Measurements from ENCODE around the gene CD53. TPM values are rescaled to one million over a fixed set of nuclear protein-coding genes. Genes with fewer than 3 reads are reported as not detected.

Gene CD53
- total RNA-seq, 1 experiment from 2014 or later: not detected

DNA sequence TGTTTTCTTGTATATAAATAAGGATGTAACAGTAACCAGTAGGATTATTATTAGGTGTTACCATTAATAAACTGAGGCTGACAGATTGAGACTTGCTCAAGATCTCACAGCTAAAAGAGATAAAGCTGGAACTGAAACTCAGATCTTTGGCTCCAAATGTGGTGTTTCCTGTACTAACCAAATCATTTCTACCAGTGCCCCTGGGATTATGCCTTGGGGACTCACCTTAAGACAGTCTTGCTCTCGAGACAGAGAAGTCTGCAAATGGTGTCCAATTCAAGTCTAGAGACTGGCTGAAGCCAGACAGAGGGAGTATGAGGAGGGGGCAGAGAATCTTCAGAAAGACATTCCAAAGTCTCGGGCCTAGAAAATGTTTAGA lies 593 bp upstream of the CD53 start:
- Histone ChIP-seq H3K27me3 (no peaks in the 10 kb centered on the region), H3K4me3 (no peak overlapping the region), H3K36me3 (no peaks in the 10 kb centered on the region), H3K9me3 (0 out of 2 replicates have a peak, but pooled peaks cover 2% of the 10 kb centered on the region)
- DNase-seq: no peak

DNA sequence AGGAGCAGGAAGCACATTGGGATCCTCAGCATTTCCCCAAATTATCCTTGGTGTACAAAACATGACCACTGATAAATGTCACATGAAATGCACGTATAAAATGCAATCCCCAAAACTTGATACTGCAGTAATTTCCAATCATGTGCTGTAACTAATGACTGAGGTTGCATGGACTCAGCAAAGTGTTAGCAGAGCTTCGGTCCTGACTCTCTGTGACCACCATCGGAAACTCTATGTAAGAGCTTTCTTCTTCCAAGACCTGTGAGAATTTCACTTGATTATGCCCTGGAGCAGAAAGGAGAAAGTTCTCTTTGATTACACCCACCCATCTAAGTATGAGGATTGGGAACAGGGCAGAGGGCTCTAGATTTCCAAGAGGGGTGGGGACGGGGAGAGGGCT lies 908 bp downstream of the CD53 start:
- no peaks in the 10 kb centered on the region for H3K27me3 ChIP-seq

DNA sequence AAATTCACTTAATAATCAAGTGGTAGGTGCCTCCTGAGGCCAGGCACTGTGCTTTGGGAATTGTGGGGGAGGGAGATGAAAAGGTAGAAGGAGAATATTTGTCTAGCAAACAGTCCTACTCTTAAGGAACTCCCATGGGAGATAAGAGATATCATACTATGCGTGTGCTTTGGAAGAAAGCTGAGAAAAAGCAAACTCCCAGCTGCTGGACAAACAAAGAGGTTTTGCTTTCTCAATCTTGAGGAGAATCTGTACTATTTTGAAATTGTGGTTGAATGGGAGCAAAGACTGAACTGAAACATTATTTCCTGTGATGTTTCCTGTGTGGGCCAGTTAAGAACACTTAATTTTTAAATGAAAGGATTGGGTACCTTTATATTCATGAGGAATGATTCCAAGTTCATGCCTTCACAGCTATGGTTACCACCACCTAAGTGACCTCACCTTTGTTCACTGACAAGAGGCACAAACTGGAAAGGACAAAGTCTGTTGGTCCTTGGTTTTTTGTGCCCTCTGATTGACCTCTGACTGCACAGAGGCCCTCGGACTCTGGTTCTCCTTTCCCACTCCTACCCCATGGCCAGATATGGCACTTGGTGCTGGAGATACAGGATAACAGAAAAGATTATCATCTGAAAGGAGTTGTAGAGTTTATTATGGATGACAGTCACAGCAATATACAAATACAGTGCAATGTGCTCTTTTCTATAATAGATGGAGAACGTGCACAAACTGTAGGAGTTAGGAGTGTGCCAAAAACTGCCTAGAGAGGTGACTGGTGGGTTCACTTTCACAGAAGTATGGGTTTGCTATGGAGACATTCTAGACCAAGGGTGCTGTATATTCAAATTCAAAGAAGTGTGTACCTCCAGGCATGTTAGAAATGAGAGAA lies 1.6 kb downstream of the CD53 start:
- no peak overlapping the region for H3K4me3 ChIP-seq
- no peaks in the 10 kb centered on the region for H3K36me3 ChIP-seq
- DNase-seq: no peak
- no peaks in the 10 kb centered on the region for H3K27me3 ChIP-seq
- H3K9me3 ChIP-seq: no peaks in the 10 kb centered on the region

More for the DNA sequence above, 908 bp downstream of the CD53 start:
- no peaks in the 10 kb centered on the region for H3K36me3 ChIP-seq
- H3K4me3 ChIP-seq: no peak overlapping the region
- DNase-seq: no peak
- no peaks in the 10 kb centered on the region for H3K9me3 ChIP-seq

DNA sequence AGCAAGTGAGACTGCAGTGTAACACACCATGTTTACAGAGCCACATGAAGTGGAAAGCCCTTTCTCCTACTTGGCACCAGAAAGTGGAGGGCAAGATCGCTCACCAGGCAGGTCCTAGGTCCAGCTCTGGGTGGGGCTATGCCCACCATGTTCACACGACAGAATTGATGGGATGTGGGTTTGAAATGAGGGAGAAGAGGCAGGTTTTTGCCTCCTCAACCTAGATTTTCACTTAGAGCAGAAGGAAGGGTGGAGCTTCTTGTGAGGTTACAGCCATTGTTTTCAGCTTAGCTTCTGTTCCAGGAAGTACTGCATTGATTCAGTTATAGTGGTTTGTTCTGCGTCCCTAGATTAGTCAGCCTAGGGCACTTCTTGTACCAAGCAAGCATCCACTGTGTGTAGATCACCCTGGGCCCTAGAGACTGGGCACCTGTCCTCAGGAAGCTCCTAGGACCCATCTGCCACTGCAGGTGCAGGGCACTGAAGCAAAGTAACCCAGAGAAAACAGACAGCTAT lies 2.3 kb downstream of the CD53 start:
- Histone ChIP-seq H3K27me3 (no peaks in the 10 kb centered on the region), H3K36me3 (no peaks in the 10 kb centered on the region), H3K9me3 (no peaks in the 10 kb centered on the region), H3K4me3 (no peak overlapping the region)
- DNase-seq: no peak

DNA sequence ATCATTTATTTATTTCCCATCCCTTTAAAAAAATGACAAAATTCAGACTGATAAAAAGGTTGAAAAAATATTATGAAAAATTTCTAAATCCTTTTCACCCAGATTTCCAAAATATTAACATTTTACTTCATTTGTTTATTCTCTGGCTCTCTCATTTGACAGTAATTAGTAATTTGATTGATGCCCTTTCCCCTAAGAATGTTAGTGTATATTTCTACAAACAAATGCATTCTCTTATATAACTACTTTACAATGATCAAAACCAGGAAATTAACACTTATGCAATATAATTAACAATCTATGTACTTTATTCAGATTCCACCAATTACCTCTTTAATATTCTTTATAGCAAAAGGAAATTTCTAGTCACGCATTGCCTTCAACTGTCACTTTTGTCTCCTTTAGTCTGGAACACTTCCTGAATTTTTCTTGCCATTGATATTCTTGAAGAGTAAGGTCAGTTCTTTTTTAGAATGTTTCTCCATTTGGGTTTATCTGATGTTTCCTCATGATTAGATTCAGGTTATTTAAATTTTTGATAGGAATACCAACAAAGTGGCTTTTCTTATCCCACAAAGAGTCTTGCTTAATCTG lies 3.9 kb downstream of the CD53 start:
- no peak for DNase-seq
- no peak overlapping the region for H3K4me3 ChIP-seq
- H3K9me3 ChIP-seq: no peaks in the 10 kb centered on the region
- no peaks in the 10 kb centered on the region for H3K36me3 ChIP-seq
- no peaks in the 10 kb centered on the region for H3K27me3 ChIP-seq

DNA sequence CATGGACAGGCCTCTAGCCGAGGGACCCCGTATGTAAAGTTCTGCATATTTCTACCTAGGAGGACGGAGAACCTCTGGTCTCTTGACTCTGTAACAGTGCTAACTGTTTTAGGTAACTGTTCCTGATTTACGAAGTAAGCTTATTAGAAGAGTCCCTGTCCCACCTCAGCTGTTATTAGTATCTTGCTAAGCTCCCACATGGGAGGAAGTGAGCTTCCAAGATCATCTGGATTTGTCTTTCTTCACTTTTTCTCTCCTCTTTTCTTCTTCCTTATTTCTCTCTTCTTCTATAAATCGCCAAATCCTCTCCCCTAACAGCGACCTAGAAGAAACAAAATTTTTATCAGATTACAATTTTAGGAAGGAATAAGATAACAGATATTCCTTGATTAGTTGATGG lies 4.4 kb downstream of the CD53 start:
- Histone ChIP-seq H3K36me3 (no peaks in the 10 kb centered on the region), H3K27me3 (no peaks in the 10 kb centered on the region), H3K4me3 (no peak overlapping the region), H3K9me3 (no peaks in the 10 kb centered on the region)
- no peak for DNase-seq

- H3K36me3 ChIP-seq: no peaks in the 10 kb centered on the region
- no peaks in the 10 kb centered on the region for H3K9me3 ChIP-seq
- H3K27me3 ChIP-seq: no peaks in the 10 kb centered on the region
- H3K4me3 ChIP-seq: no peak overlapping the region
- DNase-seq: no peak
Observed at GRCh38 chr1:110877776-110878175, 4.8 kb downstream of the CD53 start.

DNA sequence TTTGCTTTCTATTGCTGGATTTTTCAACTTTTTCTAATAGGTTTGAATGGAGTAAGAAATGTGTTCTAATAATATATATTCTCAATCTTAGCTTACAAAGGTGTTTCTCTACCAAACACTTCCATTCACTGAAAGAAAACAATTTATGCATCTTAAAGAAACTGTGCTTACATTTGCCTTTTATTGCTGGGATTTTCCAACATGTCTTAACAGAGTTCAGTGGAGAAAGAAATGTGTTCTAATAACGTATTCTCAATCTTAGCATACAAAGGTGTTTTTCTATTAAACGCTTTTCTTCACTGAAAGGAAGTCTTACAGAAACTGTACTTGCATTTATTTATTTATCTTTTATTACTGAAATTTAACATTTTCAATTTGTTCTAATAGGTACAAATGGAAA lies 5.6 kb downstream of the CD53 start:
- Histone ChIP-seq H3K27me3 (no peaks in the 10 kb centered on the region), H3K9me3 (no peaks in the 10 kb centered on the region), H3K36me3 (no peaks in the 10 kb centered on the region), H3K4me3 (no peak overlapping the region)
- DNase-seq: no peak

DNA sequence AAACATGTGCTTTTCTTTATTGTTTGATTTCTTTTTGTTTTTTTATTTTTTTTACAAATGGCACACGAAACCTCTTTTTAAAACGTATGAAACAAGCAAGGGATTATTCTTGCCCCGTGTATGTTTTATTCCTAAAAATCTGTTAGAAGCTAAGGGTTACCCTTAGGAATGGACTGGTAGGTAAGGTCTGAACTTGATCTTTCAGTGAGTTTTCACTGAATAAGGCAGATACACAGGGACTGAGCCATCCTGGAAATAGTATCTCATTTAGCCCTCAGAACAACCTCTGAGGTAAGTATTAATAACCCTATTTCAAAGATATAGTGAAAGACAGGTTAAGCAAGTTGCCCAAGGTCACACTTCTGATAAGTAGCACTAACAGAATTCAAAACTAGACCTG lies 6.0 kb downstream of the CD53 start:
- no peak for DNase-seq
- Histone ChIP-seq H3K9me3 (no peaks in the 10 kb centered on the region), H3K4me3 (no peak overlapping the region), H3K36me3 (no peaks in the 10 kb centered on the region), H3K27me3 (no peaks in the 10 kb centered on the region)

DNA sequence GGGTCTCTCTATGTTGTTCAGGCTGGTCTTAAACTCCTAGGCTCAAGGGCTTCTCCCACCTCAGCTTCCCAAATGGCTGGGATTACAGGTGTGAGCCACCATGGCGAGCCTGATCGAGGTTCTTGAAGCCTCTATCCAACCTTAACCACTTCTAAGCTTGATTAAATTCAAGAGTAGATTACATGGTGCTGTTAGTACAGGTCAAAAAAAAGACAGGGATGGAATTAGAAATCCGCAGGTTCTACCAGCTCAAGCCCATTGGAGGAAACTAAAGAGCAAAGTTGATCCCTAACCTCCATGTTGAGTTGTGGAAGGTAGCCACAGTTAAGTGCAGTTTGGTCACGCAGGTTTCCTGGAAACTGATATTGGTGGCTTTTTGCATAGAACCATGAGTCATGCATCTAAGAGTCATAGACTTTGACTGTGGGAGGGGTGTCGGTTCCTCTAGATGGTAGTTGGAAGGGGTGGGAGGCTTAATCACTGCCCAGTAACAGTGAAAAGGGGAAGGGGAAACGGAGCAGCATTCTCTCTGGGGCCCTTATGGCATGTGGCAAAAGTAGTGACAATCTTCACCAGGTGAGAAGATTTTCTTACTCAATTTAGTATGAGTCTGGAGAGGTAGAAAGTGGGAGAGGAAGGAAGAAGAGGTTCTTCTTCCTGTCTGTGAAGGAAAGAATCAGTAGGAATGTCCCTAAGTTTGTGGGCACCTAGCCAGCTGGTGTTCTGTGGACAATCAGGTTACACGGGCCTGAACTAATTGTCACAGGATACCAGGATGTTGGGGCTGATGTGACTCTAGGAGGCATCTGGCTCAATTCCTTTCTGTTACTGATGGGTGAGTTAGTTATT lies 7.0 kb downstream of the CD53 start:
- Histone ChIP-seq H3K36me3 (no peaks in the 10 kb centered on the region), H3K9me3 (no peaks in the 10 kb centered on the region), H3K27me3 (no peaks in the 10 kb centered on the region), H3K4me3 (no peak overlapping the region)
- DNase-seq: no peak

GRCh38 chr1:110880708-110881374 lies 7.9 kb downstream of the CD53 start:
- no peaks in the 10 kb centered on the region for H3K27me3 ChIP-seq
- H3K4me3 ChIP-seq: no peak overlapping the region
- no peak for DNase-seq
- no peaks in the 10 kb centered on the region for H3K9me3 ChIP-seq
- H3K36me3 ChIP-seq: no peaks in the 10 kb centered on the region

- Histone ChIP-seq H3K9me3 (no peaks in the 10 kb centered on the region), H3K4me3 (no peak overlapping the region), H3K27me3 (peaks cover 16% of the 10 kb centered on the region), H3K36me3 (no peaks in the 10 kb centered on the region)
- DNase-seq: no peak
Observed at GRCh38 chr1:110888049-110888448, 15.1 kb downstream of the CD53 start.

- no peak overlapping the region for H3K4me3 ChIP-seq
- no peaks in the 10 kb centered on the region for H3K36me3 ChIP-seq
- peaks cover 16% of the 10 kb centered on the region for H3K27me3 ChIP-seq
- H3K9me3 ChIP-seq: no peaks in the 10 kb centered on the region
- no peak for DNase-seq
Observed at GRCh38 chr1:110888641-110889040, 15.7 kb downstream of the CD53 start.

- H3K36me3 ChIP-seq: no peaks in the 10 kb centered on the region
Observed at GRCh38 chr1:110890474-110891196, 17.7 kb downstream of the CD53 start.

DNA sequence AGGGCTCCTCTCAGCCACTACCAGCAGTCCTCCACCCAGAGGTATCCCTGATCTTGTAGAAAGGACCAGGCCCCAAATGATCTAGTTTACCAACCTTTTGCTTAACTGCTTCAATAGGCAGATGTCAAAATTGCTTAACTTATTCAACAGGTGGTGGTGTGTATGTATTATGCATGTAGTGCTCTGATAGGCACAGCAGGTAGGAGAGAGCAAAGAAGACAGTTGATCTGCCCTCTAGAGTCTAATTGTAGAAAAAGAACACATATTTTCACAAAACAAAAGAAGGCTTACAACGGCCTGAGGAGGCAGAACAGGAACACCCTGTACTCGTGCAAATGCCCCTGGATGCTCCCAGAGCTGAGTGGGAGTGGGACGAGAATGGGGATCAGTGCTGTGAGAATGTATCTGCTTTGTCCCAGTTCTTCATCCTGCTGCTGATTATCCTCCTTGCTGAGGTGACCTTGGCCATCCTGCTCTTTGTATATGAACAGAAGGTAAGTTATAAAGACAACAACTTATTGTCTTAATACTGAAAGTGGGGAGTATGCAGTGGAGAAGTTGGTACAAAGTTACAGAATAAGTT lies 21.1 kb downstream of the CD53 start:
- no peaks in the 10 kb centered on the region for H3K9me3 ChIP-seq
- H3K36me3 ChIP-seq: no peaks in the 10 kb centered on the region
- DNase-seq: no peak
- H3K4me3 ChIP-seq: no peak overlapping the region
- H3K27me3 ChIP-seq: peaks cover 21% of the 10 kb centered on the region

More at GRCh38 chr1:110890474-110891196, 17.7 kb downstream of the CD53 start:
- Histone ChIP-seq H3K9me3 (no peaks in the 10 kb centered on the region), H3K27me3 (peaks cover 16% of the 10 kb centered on the region), H3K4me3 (no peak overlapping the region)
- DNase-seq: no peak

DNA sequence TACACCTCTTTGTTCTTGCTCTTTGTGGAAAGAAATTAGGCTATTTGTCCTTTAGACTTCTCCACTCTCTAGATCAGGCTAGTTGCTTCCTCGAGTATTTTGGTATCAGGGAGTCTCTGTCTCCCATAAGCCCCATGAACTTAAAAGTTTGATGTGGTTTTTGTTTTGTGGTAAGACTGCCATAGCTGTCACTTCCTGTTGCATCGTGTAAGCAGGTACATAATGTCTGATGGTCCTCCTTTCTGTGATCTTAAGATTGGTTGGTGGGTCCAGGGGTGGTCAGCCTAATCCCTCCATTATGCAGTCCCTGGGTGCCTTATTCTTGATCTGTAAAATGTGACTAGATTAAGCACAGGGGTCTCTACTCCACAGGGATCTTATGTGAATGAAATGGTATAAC lies 23.1 kb downstream of the CD53 start:
- no peaks in the 10 kb centered on the region for H3K9me3 ChIP-seq
- peaks cover 16% of the 10 kb centered on the region for H3K27me3 ChIP-seq
- H3K36me3 ChIP-seq: no peaks in the 10 kb centered on the region
- no peak for DNase-seq
- H3K4me3 ChIP-seq: no peak overlapping the region

All from MG63 (cell line).